Measurements from ENCODE around the gene SYT17.

- TF ChIP-seq, protein P1, sequence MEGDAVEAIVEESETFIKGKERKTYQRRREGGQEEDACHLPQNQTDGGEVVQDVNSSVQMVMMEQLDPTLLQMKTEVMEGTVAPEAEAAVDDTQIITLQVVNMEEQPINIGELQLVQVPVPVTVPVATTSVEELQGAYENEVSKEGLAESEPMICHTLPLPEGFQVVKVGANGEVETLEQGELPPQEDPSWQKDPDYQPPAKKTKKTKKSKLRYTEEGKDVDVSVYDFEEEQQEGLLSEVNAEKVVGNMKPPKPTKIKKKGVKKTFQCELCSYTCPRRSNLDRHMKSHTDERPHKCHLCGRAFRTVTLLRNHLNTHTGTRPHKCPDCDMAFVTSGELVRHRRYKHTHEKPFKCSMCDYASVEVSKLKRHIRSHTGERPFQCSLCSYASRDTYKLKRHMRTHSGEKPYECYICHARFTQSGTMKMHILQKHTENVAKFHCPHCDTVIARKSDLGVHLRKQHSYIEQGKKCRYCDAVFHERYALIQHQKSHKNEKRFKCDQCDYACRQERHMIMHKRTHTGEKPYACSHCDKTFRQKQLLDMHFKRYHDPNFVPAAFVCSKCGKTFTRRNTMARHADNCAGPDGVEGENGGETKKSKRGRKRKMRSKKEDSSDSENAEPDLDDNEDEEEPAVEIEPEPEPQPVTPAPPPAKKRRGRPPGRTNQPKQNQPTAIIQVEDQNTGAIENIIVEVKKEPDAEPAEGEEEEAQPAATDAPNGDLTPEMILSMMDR (IDR thresholded peaks at IDR 0.05; ENCODE audit: low read depth, low read length): peak; percentile 14
- TF ChIP-seq EZH2phosphoT487 (IDR thresholded peaks at IDR 0.05; ENCODE audit: low read depth): no peak
These were observed 5.8 kb downstream of the SYT17 start for GRCh38 chr16:19173649-19174383.

Data from OCI-LY3 (cell line).